Measurements from ENCODE around the gene CAGE1.
"Not testable (repeated sequence)": the region's sequence is repeated elsewhere in the genome, so short reads cannot be mapped to it uniquely, and the experiment has no call there.

The CAGE1 gene

DNA sequence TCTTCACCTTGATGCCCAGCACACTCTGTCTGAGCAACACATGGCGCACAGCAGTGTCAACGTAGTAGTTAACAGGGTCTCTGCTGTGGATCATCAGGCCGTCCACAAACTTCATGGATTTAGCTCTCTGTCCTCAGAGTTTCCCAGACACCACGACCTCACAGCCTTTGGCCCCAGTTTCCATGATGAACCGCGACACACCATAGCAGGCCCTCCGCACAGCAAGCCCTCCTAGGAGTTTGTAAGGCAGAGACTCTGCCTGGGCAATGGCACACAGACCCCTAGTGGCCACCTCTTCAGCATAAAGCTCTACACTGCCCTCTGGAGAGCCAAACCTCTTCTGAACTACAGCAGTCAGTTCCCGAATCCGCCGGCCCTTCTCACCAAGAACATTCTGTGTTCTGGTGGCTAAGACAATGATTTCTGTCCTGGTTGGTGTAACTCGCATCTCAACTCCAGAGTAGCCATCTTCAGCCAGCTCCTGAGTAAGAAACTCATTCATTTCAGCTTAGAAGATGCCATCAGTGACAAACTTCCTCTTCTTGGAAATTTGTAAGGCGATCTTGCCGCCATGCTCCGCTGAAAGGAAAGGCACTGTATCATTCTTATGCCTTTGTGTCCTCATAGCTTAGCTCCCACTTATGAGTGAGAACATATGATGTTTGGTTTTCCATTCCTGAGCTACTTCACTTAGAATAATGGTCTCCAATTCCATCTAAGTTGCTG lies 50.4 kb downstream of the CAGE1 start:
- not testable (repeated sequence) for DNase-seq (ENCODE audit: low read depth, low spot score)

DNA sequence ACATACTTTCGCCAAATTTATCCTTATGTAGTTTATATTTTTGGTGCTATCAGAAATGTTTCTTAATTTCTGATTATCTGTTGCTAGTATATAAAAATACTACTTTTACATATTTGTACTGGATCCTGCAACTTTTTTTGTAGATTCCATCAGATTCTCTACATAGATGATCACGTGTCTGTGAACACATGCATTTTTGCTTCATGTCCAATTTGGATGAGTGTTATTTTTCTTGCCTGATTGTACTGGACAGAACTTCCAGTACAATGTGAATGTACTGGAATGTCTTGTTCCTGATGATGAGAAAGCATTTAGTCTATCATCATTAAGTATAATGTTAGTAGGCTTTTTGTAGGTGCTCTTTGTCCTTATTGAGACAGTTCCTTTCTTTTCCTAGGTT lies 51.5 kb downstream of the CAGE1 start:
- DNase-seq (ENCODE audit: low read depth, low spot score) = no peak

DNA sequence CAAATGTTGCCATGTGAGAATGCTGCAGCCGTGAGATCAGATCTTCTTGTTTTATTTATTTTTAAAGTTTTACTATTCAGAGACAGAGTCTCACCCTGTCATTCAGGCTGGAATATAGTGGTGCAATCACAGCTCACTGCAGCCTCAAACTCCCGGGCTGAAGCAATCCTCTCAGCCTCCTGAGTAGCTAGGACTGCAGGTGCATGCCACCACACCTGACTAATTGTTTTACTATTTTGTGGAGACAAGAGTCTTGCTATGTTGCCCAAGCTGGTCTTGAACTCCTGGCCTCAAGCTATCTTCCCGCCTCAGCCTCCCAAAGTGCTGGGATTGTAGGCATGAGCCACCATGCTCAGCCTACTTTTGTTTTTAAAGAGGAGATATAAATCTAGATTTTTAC lies 54.0 kb downstream of the CAGE1 start:
- no peak for DNase-seq (ENCODE audit: low read depth, low spot score)

DNA sequence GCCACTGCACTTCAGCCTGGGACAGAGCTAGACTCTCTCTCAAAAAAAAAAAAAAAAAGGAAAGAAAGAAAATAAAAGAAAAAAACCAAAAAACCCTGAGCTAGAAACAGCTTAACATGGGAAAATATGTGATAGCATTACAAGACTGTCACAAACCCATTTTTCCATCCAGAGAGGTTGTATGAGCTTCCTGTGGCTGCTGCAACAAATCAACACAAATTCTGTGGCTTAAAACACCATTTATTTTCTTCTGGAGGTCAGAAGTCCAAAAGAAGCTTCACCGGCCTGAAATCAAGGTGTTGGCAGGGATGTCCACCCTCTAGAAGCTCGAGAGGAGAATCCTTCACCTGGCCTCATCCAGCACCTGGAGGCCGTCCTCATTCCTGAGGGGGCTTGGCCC lies 54.9 kb downstream of the CAGE1 start:
- no peak for DNase-seq (ENCODE audit: low read depth, low spot score)

DNA sequence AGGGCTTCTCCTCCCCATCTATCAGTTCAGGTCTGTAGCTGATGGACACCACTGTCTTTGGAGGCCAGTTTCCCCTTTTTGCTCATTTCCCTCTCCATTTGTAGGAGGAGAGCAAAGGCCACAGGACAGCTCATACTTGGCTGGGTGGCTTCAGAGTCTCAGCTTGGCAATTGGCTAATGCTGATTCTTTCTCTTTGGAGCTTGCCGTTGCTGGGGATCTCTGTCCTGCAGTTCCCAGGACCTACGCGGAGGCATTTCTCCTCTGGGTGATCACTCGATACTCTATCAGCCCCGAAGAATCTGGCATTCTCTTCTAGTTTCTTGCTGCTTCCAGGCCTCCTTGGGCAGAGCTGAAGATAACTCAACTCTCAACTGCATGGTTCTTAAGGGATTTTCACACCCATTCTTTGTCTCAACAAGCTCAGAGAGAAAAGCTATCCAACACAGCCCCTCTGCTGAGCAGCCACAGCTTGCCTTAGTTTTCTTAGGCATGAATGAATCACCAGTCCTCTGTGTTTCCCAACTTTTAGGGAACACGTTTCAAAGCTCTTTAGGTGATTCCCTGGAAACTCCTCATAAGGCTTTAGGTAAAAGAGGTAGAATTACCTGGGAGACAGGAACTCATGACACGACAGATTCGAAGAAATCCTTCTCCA lies 57.3 kb downstream of the CAGE1 start:
- no peak for DNase-seq (ENCODE audit: low read depth, low spot score)

DNA sequence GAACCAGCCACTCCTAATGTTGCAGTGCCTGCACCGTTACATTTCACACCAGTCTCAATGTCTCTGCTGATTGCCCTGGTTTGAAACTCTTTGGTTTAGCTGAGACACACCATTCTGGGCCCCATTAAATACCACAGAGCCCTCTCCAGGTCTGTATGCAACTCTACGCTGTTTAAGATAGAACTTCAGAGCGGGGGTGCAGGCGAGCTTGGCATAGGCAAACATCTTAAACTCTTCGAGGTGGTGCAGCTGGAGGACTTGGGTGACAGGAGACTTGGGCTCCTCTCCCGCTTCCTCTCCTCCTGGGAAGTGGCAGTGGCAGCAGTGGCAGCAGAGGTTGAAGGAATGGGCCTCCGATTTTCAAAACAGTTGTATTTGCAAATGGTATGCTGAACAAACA lies 58.1 kb downstream of the CAGE1 start:
- no peak for DNase-seq (ENCODE audit: low read depth, low spot score)

DNA sequence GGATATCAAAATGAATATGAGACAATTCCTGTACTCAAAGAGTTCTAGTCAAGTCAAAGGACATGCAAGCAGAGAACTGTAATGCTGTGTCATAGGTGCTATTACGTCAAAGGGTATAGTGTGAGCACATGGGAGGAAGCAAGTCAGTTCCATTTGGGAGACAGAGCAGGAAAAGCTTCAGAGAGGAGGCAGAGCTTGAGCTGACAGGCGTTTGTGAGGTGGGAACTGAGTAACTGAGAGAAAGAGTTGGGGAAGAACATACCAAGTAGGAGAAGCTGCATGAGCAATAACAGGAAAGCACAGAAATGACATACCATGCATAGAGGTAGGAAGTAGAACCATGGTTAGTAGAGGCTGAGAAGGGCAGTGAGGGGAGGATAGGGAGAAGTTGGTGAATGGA lies 61.3 kb downstream of the CAGE1 start:
- DNase-seq (ENCODE audit: low read depth, low spot score) = no peak

DNA sequence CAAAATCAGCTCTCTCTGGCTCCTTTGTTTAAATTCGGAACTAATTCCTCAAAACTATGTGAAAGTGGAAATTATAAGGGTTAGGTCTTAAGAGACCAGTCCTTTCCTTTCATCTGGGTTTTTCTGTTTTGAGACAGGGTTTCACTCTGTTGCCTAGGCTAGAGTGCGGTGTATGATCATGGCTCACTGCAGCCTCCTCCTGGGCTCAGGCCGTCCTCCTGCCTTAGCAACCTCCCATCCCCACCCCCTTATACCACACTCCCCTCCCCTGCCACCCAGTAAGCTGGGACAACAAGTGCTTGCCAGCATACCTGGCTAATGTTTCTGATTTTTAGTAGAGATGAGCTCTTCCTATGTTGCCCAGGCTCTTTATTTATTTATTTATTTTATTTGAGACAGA lies 63.8 kb downstream of the CAGE1 start:
- no peak for DNase-seq (ENCODE audit: low read depth, low spot score)

DNA sequence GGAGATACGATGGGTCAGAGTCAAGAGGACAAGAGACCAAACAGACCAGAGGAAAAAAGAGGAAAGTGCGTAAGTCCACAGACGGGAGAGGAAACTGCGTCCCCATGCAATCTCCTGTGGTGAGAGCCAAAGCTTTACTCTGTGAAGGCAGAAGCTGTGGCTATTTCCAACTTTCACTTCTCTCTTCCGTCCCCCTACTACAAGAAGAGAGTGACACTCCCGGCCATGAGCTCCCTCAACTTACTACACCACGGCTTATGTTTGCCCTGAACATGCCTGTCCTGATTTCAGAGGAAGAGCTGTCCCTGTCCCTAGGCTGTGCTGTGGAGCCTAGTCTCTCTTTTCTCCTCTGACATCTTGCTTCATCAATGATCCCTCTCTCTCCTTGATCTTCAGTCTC lies 65.0 kb downstream of the CAGE1 start:
- no peak for DNase-seq (ENCODE audit: low read depth, low spot score)

DNA sequence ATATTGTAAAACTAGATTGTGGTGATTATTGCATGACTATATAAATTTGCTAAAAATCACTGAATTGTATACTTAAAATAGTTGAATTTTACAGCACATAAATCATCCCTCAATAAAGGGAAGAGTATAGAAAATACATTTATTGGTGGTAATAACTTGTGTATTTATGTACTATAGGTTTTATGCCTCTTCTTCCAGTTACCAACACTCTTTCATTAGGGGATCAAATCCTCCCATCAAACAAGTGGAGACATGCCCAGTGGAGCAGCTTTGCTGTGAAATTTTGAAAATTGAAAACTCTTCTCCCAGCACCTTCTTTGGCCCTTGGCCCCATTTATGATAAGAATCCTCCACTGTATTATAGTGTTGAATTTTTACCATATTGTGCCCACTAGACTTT lies 66.5 kb downstream of the CAGE1 start:
- no peak for DNase-seq (ENCODE audit: low read depth, low spot score)

DNA sequence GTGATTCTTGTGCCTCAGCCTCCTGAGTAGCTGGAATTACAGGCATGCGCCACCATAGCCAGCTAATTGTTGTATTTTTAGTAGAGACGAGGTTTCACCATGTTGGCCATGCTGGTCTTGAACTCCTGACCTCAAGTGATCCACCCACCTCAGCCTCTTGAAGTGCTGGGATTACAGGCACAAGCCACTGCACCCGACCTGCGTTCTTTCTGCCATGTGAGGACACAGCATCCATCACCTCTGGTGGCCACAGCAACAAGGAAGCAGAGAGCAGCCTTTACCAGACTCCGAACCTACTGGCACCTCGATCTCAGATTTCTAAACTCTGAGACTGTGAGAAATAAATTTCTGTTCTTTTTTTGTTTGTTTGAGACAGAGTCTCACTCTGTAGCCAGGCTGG lies 67.7 kb downstream of the CAGE1 start:
- DNase-seq (ENCODE audit: low read depth, low spot score) = not testable (repeated sequence)

DNA sequence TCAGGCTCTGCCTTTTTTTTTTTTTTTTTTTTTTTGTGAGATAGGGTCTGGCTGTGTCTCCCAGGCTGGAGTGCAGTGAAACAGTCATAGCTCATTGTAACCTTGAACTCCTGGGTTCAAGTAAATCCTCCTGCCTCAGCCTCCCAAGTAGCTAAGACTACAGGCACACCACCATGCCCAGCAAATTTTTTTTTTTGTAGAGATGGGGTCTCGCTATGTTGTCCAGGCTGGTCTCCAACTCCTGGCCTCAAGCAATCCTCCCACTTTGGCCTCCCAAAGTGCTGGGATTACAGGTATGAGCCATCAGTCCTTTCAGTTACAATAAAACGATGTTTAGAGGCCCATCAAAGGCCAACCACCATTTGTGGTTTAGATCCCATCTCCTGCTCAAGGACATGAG lies 70.1 kb downstream of the CAGE1 start:
- not testable (repeated sequence) for DNase-seq (ENCODE audit: low read depth, low spot score)

DNA sequence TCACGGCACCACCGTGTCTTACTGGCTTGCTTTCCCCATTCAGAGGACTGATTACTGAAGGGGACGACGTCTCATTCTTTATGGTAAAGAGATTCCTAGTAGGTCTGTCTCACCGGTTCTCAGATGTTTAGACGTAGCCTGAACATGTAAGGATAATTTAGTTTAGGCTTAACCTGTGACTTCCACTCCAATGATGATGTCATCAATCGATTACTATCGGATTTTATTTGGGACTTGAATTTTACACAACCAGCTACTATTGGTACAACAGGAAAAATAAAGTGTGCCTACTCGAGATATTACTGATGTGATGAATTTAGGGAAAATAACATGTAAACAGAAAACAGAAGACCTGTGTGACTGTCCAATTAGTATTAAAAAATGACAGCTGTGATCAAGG lies 72.0 kb downstream of the CAGE1 start:
- DNase-seq (ENCODE audit: low read depth, low spot score) = no peak

DNA sequence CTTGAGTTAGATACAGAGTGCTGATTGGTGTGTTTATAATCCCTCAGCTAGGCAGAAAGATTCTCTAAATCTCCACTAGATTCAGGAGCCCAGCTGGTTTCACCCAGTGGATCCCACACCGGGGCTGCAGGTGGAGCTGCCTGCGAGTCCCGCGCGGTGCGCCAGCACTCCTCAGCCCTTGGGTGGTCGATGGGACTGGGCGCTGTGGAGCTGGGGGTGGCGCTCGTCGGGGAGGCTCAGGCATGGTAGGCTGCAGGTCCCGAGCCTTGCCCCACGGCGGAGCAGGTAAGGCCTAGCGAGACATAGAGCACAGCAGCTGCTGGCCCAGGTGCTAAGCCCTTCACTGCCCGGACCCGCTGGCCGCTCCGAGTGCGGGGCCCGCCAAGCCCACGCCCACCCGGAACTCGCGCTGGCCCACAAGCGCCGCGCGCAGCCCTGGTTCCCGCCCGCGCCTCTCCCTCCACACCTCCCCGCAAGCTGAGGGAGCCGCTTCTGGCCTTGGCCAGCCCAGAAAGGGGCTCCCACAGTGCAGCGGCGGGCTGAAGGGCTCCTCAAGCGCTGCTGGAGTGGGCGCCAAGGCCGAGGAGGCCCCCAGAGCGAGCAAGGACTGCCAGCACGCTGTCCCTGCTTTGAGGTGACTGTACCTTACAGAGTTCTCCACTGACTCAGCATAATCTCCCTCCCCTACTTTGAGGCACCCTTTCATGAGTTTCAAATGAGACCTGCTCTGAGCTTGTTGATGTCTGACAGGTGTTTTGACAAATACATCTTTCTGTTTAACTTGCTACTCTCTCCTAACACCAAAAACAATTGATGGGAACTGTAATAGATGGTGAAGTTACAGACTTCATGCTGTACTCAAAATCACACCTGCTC lies 72.6 kb downstream of the CAGE1 start:
- no peak for DNase-seq (ENCODE audit: low read depth, low spot score)

DNA sequence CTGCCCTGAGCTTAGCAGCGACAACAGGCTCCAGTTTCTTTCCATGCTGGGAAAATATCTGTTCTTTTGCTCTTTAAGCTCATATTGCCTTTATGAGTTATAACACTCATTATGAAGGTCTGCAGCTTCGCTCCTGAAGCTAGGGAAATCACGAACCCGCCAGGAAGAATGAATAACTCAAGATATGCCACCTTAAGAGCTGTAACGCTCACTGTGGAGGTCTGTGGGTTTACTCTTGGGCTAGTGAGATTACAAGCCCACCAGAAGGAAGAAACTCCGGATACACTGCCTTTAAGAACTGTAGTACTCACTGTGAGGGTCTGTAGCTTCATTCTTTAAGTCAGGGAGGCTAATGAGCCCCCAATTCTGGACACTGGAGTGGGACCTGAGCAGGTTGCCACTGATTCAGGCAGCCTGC lies 73.6 kb downstream of the CAGE1 start:
- DNase-seq (ENCODE audit: low read depth, low spot score) = no peak

DNA sequence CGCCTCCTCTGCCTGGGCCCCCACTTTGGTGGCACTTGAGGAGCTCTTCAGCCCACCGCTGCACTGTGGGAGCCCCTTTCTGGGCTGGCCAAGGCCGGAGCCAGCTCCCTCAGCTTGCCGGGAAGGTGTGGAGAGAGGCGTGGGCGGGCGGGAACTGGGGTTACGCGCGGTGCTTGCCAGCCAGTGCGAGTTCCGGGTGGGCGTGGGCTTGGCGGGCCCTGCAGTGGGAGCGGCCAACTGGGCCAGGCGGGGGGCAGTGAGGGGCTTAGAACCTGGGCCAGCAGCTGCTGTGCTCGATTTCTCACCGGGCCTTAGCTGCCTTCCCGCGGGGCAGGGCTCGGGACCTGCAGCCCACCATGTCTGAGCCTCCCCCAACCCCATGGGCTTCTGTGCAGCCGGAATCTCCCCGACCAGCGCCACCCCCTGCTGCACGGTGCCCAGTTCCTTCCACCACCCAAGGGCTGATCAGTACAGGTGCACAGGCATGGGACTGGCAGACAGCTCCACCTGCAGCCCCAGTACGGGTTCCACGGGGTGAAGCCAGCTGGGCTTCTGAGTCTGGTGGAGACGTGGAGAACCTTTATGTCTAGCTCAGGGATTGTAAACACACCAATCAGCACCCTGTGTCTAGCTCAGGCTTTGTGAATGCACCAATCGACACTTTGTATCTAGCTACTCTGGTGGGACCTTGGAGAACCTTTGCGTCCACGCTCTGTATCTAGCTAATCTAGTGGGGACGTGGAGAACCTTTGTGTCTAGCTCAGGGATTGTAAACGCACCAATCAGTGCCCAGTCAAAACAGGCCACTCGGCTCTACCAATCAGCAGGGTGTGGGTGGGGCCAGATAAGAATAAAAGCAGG lies 74.2 kb downstream of the CAGE1 start:
- not testable (repeated sequence) for DNase-seq (ENCODE audit: low read depth, low spot score)

DNA sequence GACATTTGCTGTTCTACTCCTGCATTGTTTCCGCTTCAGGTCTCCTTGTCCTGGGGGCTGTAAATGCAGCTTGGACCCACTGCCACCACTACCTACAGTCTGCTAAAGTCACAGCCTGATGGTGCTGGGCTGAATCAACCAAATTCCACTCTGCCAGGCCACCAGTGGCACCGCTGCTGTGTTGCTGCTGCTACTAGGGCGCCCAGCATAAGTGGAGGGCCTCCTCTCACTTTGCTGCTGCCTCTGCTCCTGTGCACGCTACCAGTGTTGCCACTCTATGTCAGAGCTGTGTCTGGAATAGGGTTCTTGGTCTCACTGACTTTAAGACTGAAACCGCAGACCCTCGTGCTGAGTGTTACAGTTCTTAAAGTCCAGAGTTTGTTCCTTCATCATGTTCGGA lies 75.1 kb downstream of the CAGE1 start:
- no peak for DNase-seq (ENCODE audit: low read depth, low spot score)

DNA sequence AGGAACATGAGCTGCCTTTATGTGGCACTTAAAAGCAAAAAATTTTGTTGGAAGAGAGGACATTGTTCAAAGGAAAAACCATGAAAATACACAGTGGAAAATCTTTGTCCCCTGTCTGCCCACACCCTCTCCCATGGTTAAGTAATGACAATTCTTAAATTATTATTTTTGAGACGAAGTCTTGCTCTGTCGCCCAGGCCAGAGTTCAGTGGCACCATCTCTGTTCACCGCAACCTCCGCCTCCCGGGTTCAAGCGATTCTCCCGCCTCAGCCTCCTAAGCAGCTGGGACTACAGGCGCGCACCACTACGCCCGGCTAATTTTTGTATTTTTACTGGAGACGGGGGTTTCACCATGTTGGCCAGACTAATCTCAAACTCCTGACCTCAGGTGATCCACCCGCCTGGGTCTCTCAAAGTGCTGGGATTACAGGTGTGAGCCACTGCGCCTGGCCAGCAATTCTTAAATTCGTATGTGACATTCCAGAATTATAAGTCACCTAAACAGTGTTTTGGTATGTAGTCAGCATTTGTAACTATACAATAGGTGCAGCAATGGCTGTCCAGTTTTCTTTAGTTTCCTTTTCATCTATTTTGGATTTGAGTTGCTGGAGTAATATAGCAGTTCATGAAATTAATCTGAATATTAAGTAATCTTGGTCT lies 75.9 kb downstream of the CAGE1 start:
- no peak for DNase-seq (ENCODE audit: low read depth, low spot score)

DNA sequence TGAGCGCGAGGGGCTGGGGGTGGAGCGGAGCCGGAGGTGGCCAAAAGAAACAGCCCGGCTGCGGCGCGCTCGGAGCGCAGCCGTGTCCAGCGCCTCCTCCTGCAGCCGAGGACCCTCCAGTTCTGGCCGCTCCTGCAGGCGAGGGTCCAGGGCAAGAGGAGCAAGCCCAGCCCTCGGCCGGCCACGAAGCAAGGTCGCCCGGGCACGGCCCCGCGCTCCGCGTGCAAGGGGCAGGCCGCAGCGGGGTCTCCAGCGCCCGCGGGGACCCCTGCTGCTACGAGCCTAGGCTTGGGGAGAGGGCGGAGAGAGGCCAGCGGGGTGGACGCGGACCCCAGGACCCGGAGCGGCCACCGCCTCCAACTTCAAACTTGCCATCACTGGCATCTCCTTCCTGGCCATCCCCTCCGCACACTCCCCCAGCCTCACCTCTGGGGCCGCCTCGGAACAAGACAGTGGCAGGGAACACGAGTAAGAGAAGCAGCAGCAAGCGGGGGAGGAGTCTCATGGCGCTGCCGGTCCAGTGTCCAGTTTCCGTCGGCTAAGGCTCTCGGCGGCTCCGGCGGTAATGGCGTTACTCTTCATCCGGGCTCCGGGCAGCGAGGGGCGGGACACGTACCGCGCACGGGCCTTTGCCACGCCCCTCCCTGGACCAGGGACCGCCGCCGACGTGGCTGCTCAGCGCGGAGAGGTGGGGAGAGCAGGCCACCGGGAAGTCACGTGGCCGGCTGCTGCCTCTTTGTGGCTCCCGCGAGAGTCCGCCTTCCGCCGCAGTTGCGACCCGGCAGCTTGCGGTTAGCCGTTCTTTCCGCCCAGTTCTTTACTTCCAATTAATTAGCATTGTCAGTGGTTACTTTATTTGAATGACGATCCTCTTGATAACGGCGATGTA lies 76.7 kb downstream of the CAGE1 start, which contains the start of gene SSR1:
Gene SSR1 (minus strand): TSS at position 584 of the 889 bp plus-strand sequence. CDS start 79 bp downstream, at position 505.
- peak; percentile 84 for DNase-seq (ENCODE audit: low read depth, low spot score)
